MCF 10A (cell line): ENCODE data around the gene HLA-DMA. TPM values are rescaled to one million over a fixed set of nuclear protein-coding genes. Genes with fewer than 3 reads are reported as not detected.

Experiments
- BruUV-seq: library from RNA; stranded (reverse); fragments of 400-500 nt; replicated peaks from 2 replicates; lab custom pipeline; 2021; lab: Mats Ljungman, UMichigan
- CTCF ChIA-PET: fragments of 300-600 bp; sonication (Branson Sonifier 250); formaldehyde crosslinking; extraction: SDS; loops from one replicate; lab custom pipeline; 2021; ENCODE audit warnings: antibody characterized with exemption, inconsistent platforms; lab: Yijun Ruan, JAX
- POLR2A ChIA-PET: fragments of 300-600, 350-650 bp; sonication (Branson Sonifier 250); formaldehyde crosslinking; extraction: SDS; loops from one replicate; lab custom pipeline; 2020; ENCODE audit warnings: antibody characterized with exemption, inconsistent platforms; lab: Yijun Ruan, JAX
- DNase-seq: peaks from one replicate; pipeline ENCODE4 v3.0.0-alpha.2; 2018; ENCODE audit not compliant: unreplicated experiment
- H3K27ac Mint-ChIP-seq: one replicate; pipeline ENCODE4 v1.8.0; 2022; ENCODE audit warnings: mild to moderate bottlenecking, low read depth, mixed read lengths; ENCODE audit not compliant: unreplicated experiment
- H3K27me3 Mint-ChIP-seq: one replicate; pipeline ENCODE4 v1.8.0; 2022; ENCODE audit warnings: mixed read lengths; ENCODE audit not compliant: insufficient read depth, unreplicated experiment
- H3K36me3 Mint-ChIP-seq: one replicate; pipeline ENCODE4 v1.8.0; 2022; ENCODE audit warnings: mild to moderate bottlenecking, moderate library complexity, mixed read lengths; ENCODE audit not compliant: insufficient read depth, unreplicated experiment
- H3K4me1 Mint-ChIP-seq: one replicate; pipeline ENCODE4 v1.8.0; 2022; ENCODE audit warnings: mixed read lengths; ENCODE audit not compliant: insufficient read depth, unreplicated experiment
- H3K4me3 Mint-ChIP-seq: one replicate; pipeline ENCODE4 v1.8.0; 2022; ENCODE audit warnings: mild to moderate bottlenecking, moderate library complexity, mixed read lengths; ENCODE audit not compliant: unreplicated experiment
- H3K9me3 Mint-ChIP-seq: one replicate; pipeline ENCODE4 v1.8.0; 2022; ENCODE audit warnings: mixed read lengths; ENCODE audit not compliant: unreplicated experiment
- intact Hi-C: fragments of 100-400 bp; cut with micrococcal nuclease; formaldehyde crosslinking; loops from 2 replicates; pipeline ENCODE4 v1.14.1; 2022
- total RNA-seq: library from RNA; stranded (reverse); gene quantifications from 2 replicates; pipeline ENCODE4 v1.2.3, GENCODE V29; 2022
- TF ChIP-seq, protein P1 (sequence below): fragments of 200-600 bp; IDR thresholded peaks from one replicate; pipeline ENCODE4 v1.8.0; 2022; ENCODE audit warnings: antibody characterized with exemption, mild to moderate bottlenecking; ENCODE audit not compliant: unreplicated experiment

Gene HLA-DMA
- total RNA-seq, 1 experiment from 2014 or later: 2.4 TPM

DNA sequence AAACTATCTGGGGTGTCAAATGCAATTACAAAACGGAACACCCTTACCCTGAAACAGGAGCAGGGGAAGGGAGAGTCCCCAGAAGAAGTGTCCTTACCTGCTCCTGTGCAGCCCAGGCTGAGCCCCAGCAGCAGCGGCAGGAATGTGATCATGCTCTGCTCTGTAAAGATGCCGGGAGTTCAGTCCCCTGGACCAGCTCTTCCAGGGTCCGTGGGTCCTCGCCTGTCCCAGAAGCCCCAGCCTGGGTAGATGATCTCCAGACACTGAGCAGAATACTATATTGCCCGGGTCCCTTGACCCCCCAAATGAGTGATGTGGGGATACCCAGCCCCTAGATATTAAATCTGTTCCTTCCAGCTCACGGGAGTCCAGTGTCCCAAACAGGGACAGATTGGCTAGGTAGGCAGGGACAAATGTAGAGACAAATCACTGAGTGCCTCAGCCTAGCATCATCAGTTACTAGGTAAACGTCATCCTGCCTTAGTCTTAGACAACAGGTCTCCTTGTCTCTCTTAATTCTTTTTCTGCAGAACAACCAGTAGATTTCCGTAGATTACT lies 12.2 kb downstream of the HLA-DMA start, which contains the start of gene HLA-DMB:
Gene HLA-DMB, minus strand, starts transcription at position 373 of the 558 bp plus-strand sequence. Its CDS starts 221 bp downstream, at position 152.
- H3K27ac Mint-ChIP-seq: no peak within 1 kb of the TSS
- peaks cover 74% of the 10 kb centered on the region for H3K27me3 Mint-ChIP-seq
- peaks cover 5% of the 10 kb centered on the region for H3K4me1 Mint-ChIP-seq
- POLR2A ChIA-PET: interaction anchor here (0.6 to 4.1 kb wide), 7 partner anchors 12 to 1079 kb away, joined by 3 to 21 read pairs (median 3); partner anchors contain the start of genes BRD2 and HLA-DMA
- intact Hi-C loops: no loop called here
- no peaks in the 10 kb centered on the region for H3K36me3 Mint-ChIP-seq
- no peak within 1 kb of the TSS for H3K4me3 Mint-ChIP-seq
- no peaks in the 10 kb centered on the region for H3K9me3 Mint-ChIP-seq
- CTCF ChIA-PET: interaction anchor here (0.6 to 5.2 kb wide), 5 partner anchors 8 to 176 kb away, joined by 3 to 51 read pairs (median 5); partner anchors contain the start of gene HLA-DMA
- TF ChIP-seq, protein P1, sequence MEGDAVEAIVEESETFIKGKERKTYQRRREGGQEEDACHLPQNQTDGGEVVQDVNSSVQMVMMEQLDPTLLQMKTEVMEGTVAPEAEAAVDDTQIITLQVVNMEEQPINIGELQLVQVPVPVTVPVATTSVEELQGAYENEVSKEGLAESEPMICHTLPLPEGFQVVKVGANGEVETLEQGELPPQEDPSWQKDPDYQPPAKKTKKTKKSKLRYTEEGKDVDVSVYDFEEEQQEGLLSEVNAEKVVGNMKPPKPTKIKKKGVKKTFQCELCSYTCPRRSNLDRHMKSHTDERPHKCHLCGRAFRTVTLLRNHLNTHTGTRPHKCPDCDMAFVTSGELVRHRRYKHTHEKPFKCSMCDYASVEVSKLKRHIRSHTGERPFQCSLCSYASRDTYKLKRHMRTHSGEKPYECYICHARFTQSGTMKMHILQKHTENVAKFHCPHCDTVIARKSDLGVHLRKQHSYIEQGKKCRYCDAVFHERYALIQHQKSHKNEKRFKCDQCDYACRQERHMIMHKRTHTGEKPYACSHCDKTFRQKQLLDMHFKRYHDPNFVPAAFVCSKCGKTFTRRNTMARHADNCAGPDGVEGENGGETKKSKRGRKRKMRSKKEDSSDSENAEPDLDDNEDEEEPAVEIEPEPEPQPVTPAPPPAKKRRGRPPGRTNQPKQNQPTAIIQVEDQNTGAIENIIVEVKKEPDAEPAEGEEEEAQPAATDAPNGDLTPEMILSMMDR: no peak
- peak; percentile 75 for DNase-seq
- no TSS peak for BruUV-seq

DNA sequence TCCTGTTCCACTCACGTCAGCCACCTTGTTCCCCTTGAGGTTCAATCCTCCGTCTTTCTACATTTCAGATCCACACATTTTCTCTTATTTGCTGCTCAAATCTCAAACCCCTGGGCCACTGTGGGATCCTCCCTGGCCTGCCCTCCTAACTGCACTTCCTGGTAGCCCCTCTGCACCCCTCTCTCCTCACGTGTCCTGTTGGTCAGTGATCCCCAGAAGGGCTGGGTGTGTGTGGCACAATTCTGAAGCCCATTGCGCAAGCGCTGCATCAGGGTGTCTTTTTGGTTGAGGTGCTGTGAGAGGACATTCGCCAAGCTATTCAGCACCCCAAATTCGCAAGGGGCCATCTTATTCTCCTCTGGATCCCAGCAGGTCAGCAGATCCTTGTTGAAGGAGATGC lies 14.4 kb downstream of the HLA-DMA start:
- BruUV-seq: no TSS peak
- H3K4me3 Mint-ChIP-seq: no peak overlapping the region
- POLR2A ChIA-PET: interaction anchor here (0.6 to 4.1 kb wide), 3 partner anchors 9 to 828 kb away, joined by 3 to 21 read pairs (median 4); no protein-coding TSS in a partner anchor
- H3K36me3 Mint-ChIP-seq: no peaks in the 10 kb centered on the region
- TF ChIP-seq, protein P1: no peak
- CTCF ChIA-PET: no interaction called here
- peaks cover 89% of the 10 kb centered on the region for H3K27me3 Mint-ChIP-seq
- no peaks in the 10 kb centered on the region for H3K4me1 Mint-ChIP-seq
- H3K9me3 Mint-ChIP-seq: no peaks in the 10 kb centered on the region
- intact Hi-C loops: no loop called here
- H3K27ac Mint-ChIP-seq: no peak overlapping the region
- no peak for DNase-seq

DNA sequence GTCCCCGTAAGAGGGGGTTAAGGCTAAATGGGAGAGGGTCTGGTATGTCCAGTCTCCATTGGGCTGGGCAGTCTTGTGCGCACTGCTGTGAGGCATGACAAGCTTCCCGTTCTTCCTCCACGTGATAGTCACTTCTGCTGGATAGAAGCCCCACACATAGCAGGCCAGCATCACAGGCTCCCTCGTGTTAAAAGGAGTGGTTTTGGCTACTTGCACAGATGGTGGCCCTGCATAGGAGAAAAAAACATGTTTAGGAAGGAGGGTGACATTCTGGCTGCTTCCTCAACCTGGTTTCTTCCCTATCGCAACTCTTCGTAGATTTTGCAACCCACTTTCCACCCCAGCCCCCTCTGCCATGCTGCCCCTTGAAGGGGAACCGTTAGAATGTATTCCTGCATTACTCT lies 15.7 kb downstream of the HLA-DMA start:
- Mint-ChIP-seq H3K4me1 (no peaks in the 10 kb centered on the region), H3K27ac (no peak overlapping the region), H3K36me3 (no peaks in the 10 kb centered on the region), H3K4me3 (no peak overlapping the region), H3K27me3 (peaks cover 89% of the 10 kb centered on the region), H3K9me3 (no peaks in the 10 kb centered on the region)
- POLR2A ChIA-PET: interaction anchor here (0.6 to 0.9 kb wide), 2 partner anchors 30 to 99 kb away, joined by 3 read pairs; partner anchors contain the start of gene TAP2
- CTCF ChIA-PET: interaction anchor here (0.9 kb wide), 1 partner anchor 47 kb away, joined by 3 read pairs; no protein-coding TSS in a partner anchor
- TF ChIP-seq, protein P1: no peak
- DNase-seq: no peak
- no TSS peak for BruUV-seq
- intact Hi-C loops: no loop called here
